Hepatocyte (in vitro differentiated cells): ENCODE data around the gene YTHDF2.

Experiments used
- EZH2 ChIP-seq: fragments of 200-600 bp; sonication (generic); IDR thresholded peaks from 2 replicates; pipeline ENCODE4 v1.6.1; 2016; ENCODE audit warnings: antibody characterized with exemption, mild to moderate bottlenecking, borderline replicate concordance
- EZH2phosphoT487 ChIP-seq: fragments of 200-600 bp; sonication (generic); IDR thresholded peaks from one replicate; pipeline ENCODE4 v1.6.1; 2018; ENCODE audit warnings: antibody characterized with exemption, mild to moderate bottlenecking, low read depth, moderate library complexity; ENCODE audit not compliant: unreplicated experiment, severe bottlenecking
- TF ChIP-seq, protein P1 (sequence below): fragments of 200-600 bp; sonication (generic); IDR thresholded peaks from 2 replicates; pipeline ENCODE4 v1.5.1; 2016; ENCODE audit warnings: antibody characterized with exemption, mild to moderate bottlenecking; ENCODE audit not compliant: poor library complexity

DNA sequence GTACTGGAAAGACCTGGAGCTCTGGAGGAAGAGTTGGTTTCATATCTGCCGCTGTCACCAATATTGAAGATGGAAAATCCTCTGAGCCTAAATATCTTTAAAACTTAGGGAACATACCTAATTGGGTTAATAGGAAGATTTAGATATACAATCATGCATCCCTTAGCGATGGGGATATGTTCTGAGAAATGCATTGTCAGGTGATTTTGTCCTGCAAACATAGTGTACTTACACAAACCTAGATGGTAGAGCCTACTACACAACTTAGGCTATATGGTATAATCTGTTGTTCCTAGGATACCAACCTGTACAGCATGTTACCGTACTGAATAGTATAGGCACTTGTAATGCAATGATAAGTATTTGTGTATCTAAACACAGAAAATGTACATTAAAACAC lies 22.5 kb downstream of the YTHDF2 start:
- TF ChIP-seq, protein P1, sequence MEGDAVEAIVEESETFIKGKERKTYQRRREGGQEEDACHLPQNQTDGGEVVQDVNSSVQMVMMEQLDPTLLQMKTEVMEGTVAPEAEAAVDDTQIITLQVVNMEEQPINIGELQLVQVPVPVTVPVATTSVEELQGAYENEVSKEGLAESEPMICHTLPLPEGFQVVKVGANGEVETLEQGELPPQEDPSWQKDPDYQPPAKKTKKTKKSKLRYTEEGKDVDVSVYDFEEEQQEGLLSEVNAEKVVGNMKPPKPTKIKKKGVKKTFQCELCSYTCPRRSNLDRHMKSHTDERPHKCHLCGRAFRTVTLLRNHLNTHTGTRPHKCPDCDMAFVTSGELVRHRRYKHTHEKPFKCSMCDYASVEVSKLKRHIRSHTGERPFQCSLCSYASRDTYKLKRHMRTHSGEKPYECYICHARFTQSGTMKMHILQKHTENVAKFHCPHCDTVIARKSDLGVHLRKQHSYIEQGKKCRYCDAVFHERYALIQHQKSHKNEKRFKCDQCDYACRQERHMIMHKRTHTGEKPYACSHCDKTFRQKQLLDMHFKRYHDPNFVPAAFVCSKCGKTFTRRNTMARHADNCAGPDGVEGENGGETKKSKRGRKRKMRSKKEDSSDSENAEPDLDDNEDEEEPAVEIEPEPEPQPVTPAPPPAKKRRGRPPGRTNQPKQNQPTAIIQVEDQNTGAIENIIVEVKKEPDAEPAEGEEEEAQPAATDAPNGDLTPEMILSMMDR = no peak
- no peak for TF ChIP-seq EZH2phosphoT487
- no peak for TF ChIP-seq EZH2
